HCT116 (cell line): ENCODE data around the gene RASGRP2. TPM values are rescaled to one million over a fixed set of nuclear protein-coding genes. Genes with fewer than 3 reads are reported as not detected.

Experiments
- ATAC-seq: fragments of 200-7000 bp; cut with Tn5 transposase; 2 replicates; pipeline ENCODE4 v1.9.1; 2020; ENCODE audit warnings: mild to moderate bottlenecking, moderate library complexity
- BruUV-seq: library from RNA; stranded (reverse); fragments of 400-500 nt; replicated peaks from 2 replicates; lab custom pipeline; 2021; lab: Mats Ljungman, UMichigan
- CTCF ChIA-PET: fragments of 300-600 bp; sonication (Branson Sonifier 250); formaldehyde crosslinking; loops from one replicate; lab custom pipeline; 2021; ENCODE audit warnings: antibody characterized with exemption; lab: Charles Lee
- POLR2A ChIA-PET: fragments of 300-600, 350-600 bp; sonication (Branson Sonifier 250); formaldehyde crosslinking; loops from one replicate; lab custom pipeline; 2021; ENCODE audit warnings: antibody characterized with exemption; lab: Charles Lee
- RAD21 ChIA-PET, 2 experiments: fragments of 300-600 bp; sonication (Branson Sonifier 250); formaldehyde crosslinking; loops; one replicate each; lab custom pipeline; 2023; ENCODE audit warnings: low total read pairs in 2 of 2; ENCODE audit not compliant: uncharacterized antibody in 2 of 2, unreplicated experiment in 2 of 2, low non-redundant PET in 1 of 2; lab: Charles Lee
- DNase-seq: peaks from one replicate; pipeline ENCODE4 v3.0.0-alpha.2; 2010; ENCODE audit warnings: low read depth, low spot score
- H2AFZ ChIP-seq: fragments of 200-600 bp; shearing (Covaris generic), sonication (generic); 2 replicates; pipeline ENCODE4 v1.6.1; 2017; ENCODE audit warnings: low read depth, mixed run types, mixed read lengths, antibody characterized with exemption, low read length; ENCODE audit not compliant: poor library complexity, severe bottlenecking
- H3K27ac ChIP-seq: 2 replicates; pipeline ENCODE4 v1.5.1; 2012; ENCODE audit warnings: low read depth, low read length
- H3K27me3 ChIP-seq: fragments of 200-600 bp; sonication (generic); 2 replicates; pipeline ENCODE4 v1.6.1; 2016; ENCODE audit warnings: mixed run types, low read length, mixed read lengths; ENCODE audit not compliant: insufficient read depth
- H3K36me3 ChIP-seq, 2 experiments: fragments of 200-500 bp in 1 of 2; fragments of 200-600 bp in 1 of 2; sonication (Bioruptor generic) in 1 of 2; sonication (generic) in 1 of 2; 2 replicates each; pipeline versions ENCODE4 v1.5.1 to v1.6.1; 2014 to 2016; ENCODE audit warnings: low read length in 2 of 2, inconsistent platforms in 1 of 2, mixed read lengths in 1 of 2, mixed run types in 1 of 2; ENCODE audit not compliant: insufficient read depth in 2 of 2, control insufficient read depth in 1 of 2
- H3K4me1 ChIP-seq, 2 experiments: fragments of 200-600 bp in 1 of 2; sonication (generic) in 1 of 2; 2 replicates each; pipeline versions ENCODE4 v1.5.1 to v1.6.1; 2012 to 2017; ENCODE audit warnings: low read length in 2 of 2, inconsistent platforms in 1 of 2, mild to moderate bottlenecking in 1 of 2, mixed read lengths in 1 of 2, mixed run types in 1 of 2, moderate library complexity in 1 of 2; ENCODE audit not compliant: insufficient read depth in 2 of 2, control insufficient read depth in 1 of 2
- H3K4me2 ChIP-seq: fragments of 200-600 bp; sonication (generic); 2 replicates; pipeline ENCODE4 v1.6.1; 2017; ENCODE audit warnings: mixed run types, low read length, mixed read lengths
- H3K4me3 ChIP-seq, 2 experiments: fragments of 200-600 bp in 1 of 2; sonication (generic) in 1 of 2; replicated peaks in 1 of 2; 2 replicates each; pipeline ENCODE4 v1.5.1; 2011 to 2016; ENCODE audit warnings: low read length in 2 of 2, control low read depth in 1 of 2, low read depth in 1 of 2, mild to moderate bottlenecking in 1 of 2, mixed read lengths in 1 of 2, mixed run types in 1 of 2
- H3K79me2 ChIP-seq: fragments of 200-600 bp; sonication (generic); 2 replicates; pipeline ENCODE4 v1.6.1; 2017; ENCODE audit warnings: mild to moderate bottlenecking, mixed run types, low read length, moderate library complexity, mixed read lengths; ENCODE audit not compliant: insufficient read depth
- H3K9ac ChIP-seq: fragments of 200-600 bp; sonication (generic); 2 replicates; pipeline ENCODE4 v1.6.1; 2016; ENCODE audit warnings: low read length, mixed read lengths
- H3K9me2 ChIP-seq: fragments of 200-600 bp; sonication (generic), shearing (Covaris generic); 2 replicates; pipeline ENCODE4 v1.6.1; 2017; ENCODE audit warnings: mixed run types, mild to moderate bottlenecking, moderate library complexity; ENCODE audit not compliant: insufficient read depth
- H3K9me3 ChIP-seq, 2 experiments: fragments of 200-500 bp in 1 of 2; fragments of 200-600 bp in 1 of 2; sonication (Bioruptor generic) in 1 of 2; sonication (generic) in 1 of 2; 2 replicates each; pipeline ENCODE4 v1.6.1; 2014 to 2017; ENCODE audit warnings: low read length in 2 of 2, mixed read lengths in 2 of 2, inconsistent platforms in 1 of 2, low read depth in 1 of 2, mild to moderate bottlenecking in 1 of 2, mixed run types in 1 of 2, moderate library complexity in 1 of 2; ENCODE audit not compliant: control insufficient read depth in 1 of 2, insufficient read depth in 1 of 2
- H4K20me1 ChIP-seq: fragments of 200-600 bp; sonication (generic), shearing (Covaris generic); 2 replicates; pipeline ENCODE4 v1.6.1; 2017; ENCODE audit warnings: mixed run types, mild to moderate bottlenecking, moderate library complexity; ENCODE audit not compliant: insufficient read depth
- CBX3 ChIP-seq: IDR thresholded peaks from 2 replicates; pipeline ENCODE4 v1.6.1; 2012; ENCODE audit warnings: low read depth
- CEBPB ChIP-seq: IDR thresholded peaks from 2 replicates; pipeline ENCODE4 v1.6.1; 2012; ENCODE audit warnings: low read depth
- CTCF ChIP-seq, 3 experiments: fragments of 200-600 bp in 1 of 3; sonication (generic) in 1 of 3; IDR thresholded peaks in 2 of 3; conservative IDR thresholded peaks in 1 of 3; 2 replicates each; pipeline ENCODE4 v1.5.1; 2012 to 2017; ENCODE audit warnings: low read depth in 2 of 3, low read length in 2 of 3, antibody characterized with exemption in 1 of 3, borderline replicate concordance in 1 of 3, control low read depth in 1 of 3, mild to moderate bottlenecking in 1 of 3, mixed read lengths in 1 of 3, mixed run types in 1 of 3, moderate library complexity in 1 of 3; ENCODE audit not compliant: insufficient read depth in 1 of 3
- ELF1 ChIP-seq: IDR thresholded peaks from 2 replicates; pipeline ENCODE4 v1.6.1; 2012; ENCODE audit warnings: low read depth, borderline replicate concordance
- EZH2 ChIP-seq: fragments of 200-600 bp; sonication (generic); IDR thresholded peaks from 2 replicates; pipeline ENCODE4 v1.6.1; 2017; ENCODE audit warnings: antibody characterized with exemption, mixed run types
- FOSL1 ChIP-seq: IDR thresholded peaks from 2 replicates; pipeline ENCODE4 v1.6.1; 2012; ENCODE audit warnings: low read depth
- JUND ChIP-seq: IDR thresholded peaks from 2 replicates; pipeline ENCODE4 v1.6.1; 2012
- MAX ChIP-seq: IDR thresholded peaks from 2 replicates; pipeline ENCODE4 v1.6.1; 2012
- POLR2AphosphoS5 ChIP-seq: IDR thresholded peaks from 2 replicates; pipeline ENCODE4 v1.6.1; 2011; ENCODE audit warnings: mild to moderate bottlenecking, low read depth, low read length, moderate library complexity
- RAD21 ChIP-seq: IDR thresholded peaks from 2 replicates; pipeline ENCODE4 v1.6.1; 2012; ENCODE audit warnings: low read depth, mild to moderate bottlenecking
- REST ChIP-seq: IDR thresholded peaks from 2 replicates; pipeline ENCODE4 v1.6.1; 2012; ENCODE audit warnings: low read depth
- SIN3A ChIP-seq: IDR thresholded peaks from 2 replicates; pipeline ENCODE4 v1.6.1; 2012; ENCODE audit warnings: low read depth
- SP1 ChIP-seq: IDR thresholded peaks from 2 replicates; pipeline ENCODE4 v1.6.1; 2012; ENCODE audit warnings: low read depth
- SRF ChIP-seq: IDR thresholded peaks from 2 replicates; pipeline ENCODE4 v1.6.1; 2012; ENCODE audit warnings: low read depth
- TCF7L2 ChIP-seq: IDR thresholded peaks from 2 replicates; pipeline ENCODE4 v1.7.0; 2011; ENCODE audit warnings: borderline replicate concordance, inconsistent platforms; ENCODE audit not compliant: insufficient read depth, insufficient read length; ENCODE audit errors: extremely low read depth
- YY1 ChIP-seq: IDR thresholded peaks from 2 replicates; pipeline ENCODE4 v1.6.1; 2011; ENCODE audit warnings: low read length, low read depth, moderate library complexity, mild to moderate bottlenecking; ENCODE audit not compliant: insufficient replicate concordance; ENCODE audit errors: extremely low read depth
- ZBTB33 ChIP-seq: IDR thresholded peaks from 2 replicates; pipeline ENCODE4 v1.6.1; 2011; ENCODE audit warnings: mild to moderate bottlenecking, low read length, moderate library complexity; ENCODE audit not compliant: insufficient replicate concordance; ENCODE audit errors: extremely low read depth
- ZFX ChIP-seq: fragments of 450-650 bp; IDR thresholded peaks from 2 replicates; pipeline ENCODE4 v1.6.1; 2017
- ZNF274 ChIP-seq: fragments of 200-500 bp; sonication (Bioruptor generic); IDR thresholded peaks from 2 replicates; pipeline ENCODE4 v1.6.1; 2014; ENCODE audit warnings: mild to moderate bottlenecking, low read depth, low read length, inconsistent platforms
- intact Hi-C: fragments of 100-400 bp; cut with micrococcal nuclease; formaldehyde crosslinking; loops from 2 replicates; pipeline ENCODE4 v1.10.0; 2022
- total RNA-seq: library from RNA; stranded (reverse); gene quantifications from one replicate; pipeline ENCODE4 v1.2.1, GENCODE V29; 2021; ENCODE audit not compliant: unreplicated experiment

The RASGRP2 gene
- total RNA-seq, 1 experiment from 2014 or later, result 12.8 TPM

GRCh38 chr11:64758330-64759079, 14.6 kb upstream of the RASGRP2 start:
- no peaks in the 10 kb centered on the region for H3K9me3 ChIP-seq
- RAD21 ChIA-PET, result no interaction called here
- DNase-seq, result no peak
- no peaks in the 10 kb centered on the region for H3K79me2 ChIP-seq
- no peak overlapping the region for H2AFZ ChIP-seq
- ATAC-seq, result no peak
- no peak overlapping the region for H3K4me3 ChIP-seq
- POLR2A ChIA-PET, result no interaction called here
- H3K27ac ChIP-seq, result no peak overlapping the region
- TF ChIP-seq ZNF274 (no peak), FOSL1 (no peak), SP1 (no peak), SIN3A (no peak), POLR2AphosphoS5 (no peak), CTCF (IDR thresholded peaks at IDR 0.05 in 2 of 3, conservative IDR thresholded peaks at IDR 0.05 in 1 of 3; ENCODE audit: borderline replicate concordance in 1 of 3, insufficient read depth in 1 of 3, low read depth in 2 of 3, low read length in 2 of 3) (no peak), MAX (no peak), EZH2 (no peak), RAD21 (no peak), CEBPB (no peak), JUND (no peak), SRF (no peak), ZBTB33 (no peak), YY1 (no peak), ZFX (no peak), REST (no peak), TCF7L2 (no peak), CBX3 (no peak), ELF1 (no peak)
- H3K9me2 ChIP-seq, result no peaks in the 10 kb centered on the region
- intact Hi-C loops, result no loop called here
- H3K4me1 ChIP-seq, result peaks cover 0 to 11% of the 10 kb centered on the region in 2 experiments; a peak in 1 of 4 replicates
- H3K4me2 ChIP-seq, result no peak overlapping the region
- H4K20me1 ChIP-seq, result no peaks in the 10 kb centered on the region
- H3K36me3 ChIP-seq, result peaks cover 5 to 10% of the 10 kb centered on the region in 2 experiments; a peak in 3 of 4 replicates
- H3K9ac ChIP-seq, result no peak overlapping the region
- CTCF ChIA-PET, result no interaction called here
- H3K27me3 ChIP-seq, result no peaks in the 10 kb centered on the region
- BruUV-seq, result no TSS peak
